Prostate gland (tissue), 2 donors: ENCODE measurements around the gene COL23A1. TPM values are rescaled to one million over a fixed set of nuclear protein-coding genes. Genes with fewer than 3 reads are reported as not detected.

Experiments
- DNase-seq: peaks from one replicate; pipeline ENCODE4 v3.0.0-alpha.2; 2019; ENCODE audit warnings: low spot score
- H3K27ac ChIP-seq, 2 donors: fragments of 200-600 bp; sonication (generic); 2 replicates each; pipeline ENCODE4 v1.5.1; 2017 to 2019
- H3K27me3 ChIP-seq: fragments of 200-600 bp; sonication (generic); replicated peaks from 2 replicates; pipeline ENCODE4 v1.5.1; 2019; ENCODE audit not compliant: insufficient read depth
- H3K36me3 ChIP-seq, 2 donors: fragments of 200-600 bp; sonication (generic); 1 replicate in 1 of 2; 2 replicates in 1 of 2; pipeline versions ENCODE4 v1.5.1 to v1.8.1; 2017 to 2019
- H3K4me1 ChIP-seq: fragments of 200-600 bp; sonication (generic); replicated peaks from 2 replicates; pipeline ENCODE4 v1.5.1; 2019
- H3K4me3 ChIP-seq, 2 donors: fragments of 200-600 bp; sonication (generic); 2 replicates each; pipeline ENCODE4 v1.5.1; 2017 to 2019
- H3K9me3 ChIP-seq: fragments of 200-600 bp; sonication (generic); 2 replicates; pipeline ENCODE4 v1.5.1; 2017
- CTCF ChIP-seq, 4 experiments: fragments of 200-600 bp in 2 of 4; fragments of 450-650 bp in 2 of 4; sonication (generic) in 2 of 4; IDR thresholded peaks; 1 replicate in 3 of 4; 2 replicates in 1 of 4; pipeline ENCODE4 v1.5.1; 2016 to 2019; ENCODE audit warnings: antibody characterized with exemption in 4 of 4, mild to moderate bottlenecking in 2 of 4, moderate library complexity in 2 of 4
- POLR2A ChIP-seq: fragments of 450-650 bp; IDR thresholded peaks from one replicate; pipeline ENCODE4 v1.6.1; 2016; ENCODE audit warnings: antibody characterized with exemption, mild to moderate bottlenecking
- POLR2AphosphoS5 ChIP-seq: sonication (generic); formaldehyde crosslinking; IDR thresholded peaks from one replicate; pipeline ENCODE4 v1.6.1; 2017; ENCODE audit warnings: antibody characterized with exemption
- WGBS: methylation state at CpG from one replicate; pipeline ENCODE4 v1.1.5; 2018; 5-methylcytosine and 5-hydroxymethylcytosine counted together
- intact Hi-C: fragments of 100-400 bp; cut with DNase I; formaldehyde crosslinking; loops from one replicate; pipeline ENCODE4 v1.14.2; 2022
- total RNA-seq, 2 donors: library from RNA; depleted of rRNA; stranded (reverse); fragments of >200 nt; gene quantifications; one replicate each; pipeline ENCODE4 v1.1.0, GENCODE V29; 2016

The COL23A1 gene
- total RNA-seq, 2 donors from 2014 or later, result 2.7 to 6.1 TPM

GRCh38 chr5:178331491-178331996, 258.6 kb downstream of the COL23A1 start:
- H3K27me3 ChIP-seq, result no peaks in the 10 kb centered on the region
- peak; percentile 86 for DNase-seq
- no peak for TF ChIP-seq POLR2A
- TF ChIP-seq POLR2AphosphoS5, result peak; percentile 93
- TF ChIP-seq CTCF (IDR thresholded peaks at IDR 0.05), result peak in 1 of 4 experiments; percentile 4

GRCh38 chr5:178330791-178331404, 259.3 kb downstream of the COL23A1 start:
- DNase-seq, result peak; percentile 11

More at GRCh38 chr5:178331491-178331996, 258.6 kb downstream of the COL23A1 start:
- WGBS, result 7% methylated on average over 15 of the region's 15 CpGs
- intact Hi-C loops, result no loop called here
- H3K27ac ChIP-seq, result peak overlapping the region; percentile 52 to 59
- peaks cover 14% of the 10 kb centered on the region for H3K4me1 ChIP-seq
- no peaks in the 10 kb centered on the region for H3K9me3 ChIP-seq
- H3K4me3 ChIP-seq, result no peak overlapping the region
- H3K36me3 ChIP-seq, result no peaks in the 10 kb centered on the region

GRCh38 chr5:178328826-178329730, 261.1 kb downstream of the COL23A1 start:
- WGBS, result 92% methylated on average over 18 of the region's 18 CpGs
- peaks cover 14% of the 10 kb centered on the region for H3K4me1 ChIP-seq

More at GRCh38 chr5:178330791-178331404, 259.3 kb downstream of the COL23A1 start:
- Histone ChIP-seq H3K27me3 (no peaks in the 10 kb centered on the region), H3K4me3 (no peak overlapping the region), H3K27ac (peak overlapping the region; percentile 52 to 59), H3K36me3 (no peaks in the 10 kb centered on the region), H3K9me3 (no peaks in the 10 kb centered on the region), H3K4me1 (peaks cover 14% of the 10 kb centered on the region)
- no peak for TF ChIP-seq POLR2A
- no peak for TF ChIP-seq CTCF (IDR thresholded peaks at IDR 0.05)
- TF ChIP-seq POLR2AphosphoS5, result no peak
- intact Hi-C loops, result no loop called here
- WGBS, result 60% methylated on average over 7 of the region's 7 CpGs

GRCh38 chr5:178327931-178328711, 262.1 kb downstream of the COL23A1 start:
- WGBS, result 88% methylated on average over 18 of the region's 18 CpGs
- peaks cover 14% of the 10 kb centered on the region for H3K4me1 ChIP-seq

More at GRCh38 chr5:178328826-178329730, 261.1 kb downstream of the COL23A1 start:
- DNase-seq, result no peak
- Histone ChIP-seq H3K27me3 (no peaks in the 10 kb centered on the region), H3K36me3 (no peaks in the 10 kb centered on the region), H3K4me3 (no peak overlapping the region), H3K27ac (no peak overlapping the region), H3K9me3 (no peaks in the 10 kb centered on the region)
- TF ChIP-seq POLR2AphosphoS5, result no peak
- TF ChIP-seq POLR2A, result no peak
- TF ChIP-seq CTCF (IDR thresholded peaks at IDR 0.05), result no peak
- intact Hi-C loops, result no loop called here

More at GRCh38 chr5:178327931-178328711, 262.1 kb downstream of the COL23A1 start:
- no peak overlapping the region for H3K4me3 ChIP-seq
- TF ChIP-seq CTCF (IDR thresholded peaks at IDR 0.05) (no peak), POLR2AphosphoS5 (no peak), POLR2A (no peak)
- H3K9me3 ChIP-seq, result no peaks in the 10 kb centered on the region
- no peak for DNase-seq
- no peaks in the 10 kb centered on the region for H3K27me3 ChIP-seq
- no peaks in the 10 kb centered on the region for H3K36me3 ChIP-seq
- no peak overlapping the region for H3K27ac ChIP-seq
- intact Hi-C loops, result no loop called here
